GM21447 (cell line): ENCODE measurements around the gene SERINC2.
"Not testable (repeated sequence)": the region's sequence is repeated elsewhere in the genome, so short reads cannot be mapped to it uniquely, and the experiment has no call there.

Experiments
- ATAC-seq: cut with Tn5 transposase; IDR thresholded peaks from one replicate; pipeline ENCODE4 v1.9.1; 2021; ENCODE audit not compliant: unreplicated experiment

Gene SERINC2

GRCh38 chr1:31412205-31412604 lies 808 bp upstream of the SERINC2 start:
- no peak for ATAC-seq

GRCh38 chr1:31413405-31414001 lies 490 bp downstream of the SERINC2 start:
- ATAC-seq: no peak

DNA sequence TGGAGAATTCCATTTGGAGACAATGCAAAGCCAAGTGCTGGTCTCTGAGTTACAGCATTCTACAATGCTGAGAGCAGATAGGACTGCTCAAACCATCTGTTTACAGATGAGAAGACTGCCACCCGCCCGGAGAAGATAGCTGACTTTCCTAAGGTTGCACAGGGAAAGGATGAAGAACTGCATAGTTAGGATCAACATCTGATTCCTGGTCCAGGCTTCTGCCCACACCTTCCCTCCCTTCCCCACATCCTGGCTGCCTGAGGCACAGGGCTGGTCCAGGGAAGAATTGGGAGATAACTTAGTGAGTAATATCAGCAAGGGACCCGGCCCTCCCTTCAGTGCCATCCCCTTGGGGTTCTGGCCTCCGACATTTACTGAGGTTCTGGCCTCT lies 2.0 kb downstream of the SERINC2 start:
- ATAC-seq: no peak

DNA sequence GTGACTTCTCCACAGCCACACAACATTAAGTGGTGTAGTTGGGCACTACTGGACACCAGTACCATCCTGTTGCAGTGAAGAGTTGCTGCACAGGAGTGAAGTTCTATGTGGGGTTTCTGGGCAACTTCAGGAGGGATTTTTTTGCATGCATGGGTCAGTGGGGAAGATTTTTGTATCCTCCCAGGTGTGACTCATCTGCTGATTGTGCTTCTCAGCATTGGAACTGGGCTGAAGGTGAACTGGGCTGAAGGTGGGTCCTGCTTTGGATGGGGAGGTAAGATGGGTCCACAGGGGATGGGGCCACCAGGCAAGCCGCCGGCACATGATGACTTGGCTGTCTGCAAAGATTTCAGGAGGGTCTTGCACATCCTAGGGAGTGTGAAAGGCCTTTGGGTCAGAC lies 2.6 kb downstream of the SERINC2 start:
- no peak for ATAC-seq

GRCh38 chr1:31416101-31416736 lies 3.2 kb downstream of the SERINC2 start:
- ATAC-seq: no peak

GRCh38 chr1:31417148-31417547 lies 4.1 kb downstream of the SERINC2 start:
- no peak for ATAC-seq

DNA sequence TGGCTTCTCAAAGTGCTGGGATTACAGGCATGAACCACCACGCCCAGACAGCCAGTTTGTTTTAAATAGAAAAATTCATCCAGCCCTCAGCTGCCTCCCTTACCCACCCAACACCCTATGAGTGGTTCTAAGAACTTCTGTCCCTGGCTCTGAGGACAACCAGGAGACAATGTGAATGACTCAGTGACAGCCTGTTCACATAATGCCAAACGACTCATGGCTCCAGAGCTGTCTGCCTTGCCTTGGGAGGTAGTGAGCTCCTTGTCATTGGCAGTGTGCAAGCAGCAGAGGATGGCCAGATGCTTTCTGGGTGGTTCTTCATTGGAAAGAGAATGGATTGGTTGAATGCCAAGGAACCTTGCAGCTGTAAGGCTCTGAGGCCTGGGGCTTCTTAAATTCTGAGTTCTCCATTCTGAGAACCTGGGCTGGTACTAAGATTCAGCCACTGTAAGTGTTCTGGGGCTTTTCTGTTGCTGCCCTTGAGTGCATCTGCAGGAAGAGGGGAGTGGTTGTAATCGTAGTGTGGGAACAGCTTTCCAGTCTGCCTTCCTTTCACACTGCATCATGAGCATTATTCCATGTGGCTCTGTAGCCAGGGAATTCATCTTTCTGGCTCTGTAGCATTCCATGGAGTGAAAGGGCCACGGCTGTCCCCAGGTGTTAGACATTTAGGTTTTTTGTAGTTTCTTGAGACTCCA lies 5.8 kb downstream of the SERINC2 start:
- ATAC-seq: no peak

- no peak for ATAC-seq
These were observed 7.7 kb downstream of the SERINC2 start for GRCh38 chr1:31420716-31421115.

- no peak for ATAC-seq
These were observed 8.5 kb downstream of the SERINC2 start for GRCh38 chr1:31421371-31422040.

- no peak for ATAC-seq
These were observed 9.7 kb downstream of the SERINC2 start for GRCh38 chr1:31422505-31423319.

DNA sequence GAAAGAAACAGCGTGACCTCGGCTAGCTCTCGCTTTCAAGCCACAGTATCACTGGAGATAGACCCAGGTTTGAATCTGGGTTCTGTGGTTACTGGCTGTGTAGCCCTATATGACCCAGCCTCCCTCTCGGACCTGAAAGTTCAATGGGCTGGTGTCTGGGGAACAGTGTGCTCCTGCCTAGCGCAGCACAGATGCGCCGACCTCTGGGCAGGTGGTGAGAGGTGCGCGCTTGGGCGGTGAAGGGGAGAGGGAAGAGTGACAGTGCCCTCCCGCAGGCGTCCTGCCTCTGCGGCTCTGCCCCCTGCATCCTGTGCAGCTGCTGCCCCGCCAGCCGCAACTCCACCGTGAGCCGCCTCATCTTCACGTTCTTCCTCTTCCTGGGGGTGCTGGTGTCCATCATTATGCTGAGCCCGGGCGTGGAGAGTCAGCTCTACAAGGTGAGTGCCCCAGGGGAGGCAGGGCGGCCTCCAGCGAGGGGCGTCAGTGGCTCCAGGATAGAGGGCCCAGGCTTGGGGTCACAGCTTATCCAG lies 10.5 kb downstream of the SERINC2 start:
- ATAC-seq: peak; percentile 85

- ATAC-seq: no peak
These were observed 11.6 kb downstream of the SERINC2 start for GRCh38 chr1:31424568-31424967.

- no peak for ATAC-seq
These were observed 12.5 kb downstream of the SERINC2 start for GRCh38 chr1:31425301-31426081.

- ATAC-seq: no peak
These were observed 13.4 kb downstream of the SERINC2 start for GRCh38 chr1:31426249-31426922.

GRCh38 chr1:31427322-31427721 lies 14.3 kb downstream of the SERINC2 start:
- no peak for ATAC-seq

DNA sequence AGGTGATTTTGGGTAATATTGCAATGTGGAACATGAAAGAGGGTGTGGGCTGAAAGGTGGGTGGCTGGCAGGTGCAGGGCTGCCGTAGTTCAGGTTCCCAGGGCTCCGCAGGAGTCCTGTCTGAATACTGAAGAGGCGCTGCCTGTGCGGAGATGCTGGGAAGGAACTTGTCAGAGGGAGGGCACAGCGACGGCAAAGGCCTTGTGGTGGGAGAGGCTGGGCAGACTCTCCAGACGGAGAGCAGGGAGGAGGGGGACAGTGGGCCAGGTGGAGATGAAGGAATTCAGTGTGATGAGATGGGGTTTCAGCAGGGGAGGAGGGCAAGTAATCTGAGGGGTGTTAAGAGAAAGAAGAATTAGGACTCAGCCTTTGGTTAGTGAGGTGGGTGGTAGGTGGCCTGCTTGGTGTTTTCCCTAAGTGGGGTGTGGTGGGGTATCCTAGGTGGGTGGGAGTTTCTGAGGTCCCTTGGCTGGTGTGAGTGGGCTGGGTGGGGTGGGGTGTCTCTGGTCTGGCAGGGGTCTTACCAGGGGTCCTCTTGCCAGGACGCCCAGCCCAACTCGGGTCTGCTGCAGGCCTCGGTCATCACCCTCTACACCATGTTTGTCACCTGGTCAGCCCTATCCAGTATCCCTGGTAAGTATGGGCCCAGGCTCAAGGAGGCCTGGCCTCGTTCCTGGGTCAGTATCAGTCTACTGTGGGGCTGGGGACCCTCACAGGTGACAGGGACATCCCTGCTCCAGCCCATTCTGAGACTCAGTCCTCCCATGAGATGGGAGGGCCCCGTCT lies 15.6 kb downstream of the SERINC2 start:
- no peak for ATAC-seq

GRCh38 chr1:31429583-31429982 lies 16.6 kb downstream of the SERINC2 start:
- no peak for ATAC-seq

DNA sequence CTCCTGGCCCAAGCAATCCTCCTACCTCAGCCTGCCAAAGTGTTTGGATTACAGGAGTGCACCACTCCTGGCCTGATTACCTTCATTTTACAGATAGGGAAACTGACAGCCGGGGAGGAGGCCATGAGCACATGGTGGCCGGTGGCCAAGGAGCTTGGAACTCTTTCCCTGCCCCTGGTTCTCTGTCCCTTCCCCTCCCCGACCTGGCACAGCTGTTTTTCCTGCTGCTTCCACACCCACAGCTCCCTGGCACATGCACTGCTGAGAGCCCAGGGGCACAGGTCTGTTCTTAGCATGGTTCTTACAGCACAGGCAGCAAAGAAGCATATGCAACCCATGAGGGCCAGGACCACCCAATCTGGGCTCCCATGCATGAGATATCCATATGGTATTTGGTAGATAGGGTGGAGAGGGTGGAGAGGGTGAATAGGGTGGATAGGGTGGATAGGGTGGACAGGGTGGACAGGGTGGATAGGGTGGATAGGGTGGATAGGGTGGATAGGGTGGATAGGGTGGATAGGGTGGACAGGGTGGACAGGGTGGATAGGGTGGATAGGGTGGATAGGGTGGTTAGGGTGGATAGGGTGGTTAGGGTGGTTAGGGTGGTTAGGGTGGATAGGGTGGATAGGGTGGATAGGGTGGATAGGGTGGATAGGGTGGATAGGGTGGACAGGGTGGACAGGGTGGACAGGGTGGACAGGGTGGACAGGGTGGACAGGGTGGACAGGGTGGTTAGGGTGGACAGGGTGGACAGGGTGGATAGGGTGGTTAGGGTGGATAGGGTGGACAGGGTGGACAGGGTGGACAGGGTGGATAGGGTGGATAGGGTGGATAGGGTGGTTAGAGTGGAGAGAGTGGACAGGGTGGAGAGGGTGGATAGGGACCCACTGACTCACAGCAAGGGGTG lies 18.6 kb downstream of the SERINC2 start:
- ATAC-seq: not testable (repeated sequence)
